ENCODE results near the gene CLCN6. TPM values are rescaled to one million over a fixed set of nuclear protein-coding genes. Genes with fewer than 3 reads are reported as not detected.

Gene CLCN6
- total and polyA plus RNA-seq, 2 of the 13 experiments (the other 11 are each of a cell fraction or from before 2014, with no cell fraction given) = 14.9 to 19.3 TPM

DNA sequence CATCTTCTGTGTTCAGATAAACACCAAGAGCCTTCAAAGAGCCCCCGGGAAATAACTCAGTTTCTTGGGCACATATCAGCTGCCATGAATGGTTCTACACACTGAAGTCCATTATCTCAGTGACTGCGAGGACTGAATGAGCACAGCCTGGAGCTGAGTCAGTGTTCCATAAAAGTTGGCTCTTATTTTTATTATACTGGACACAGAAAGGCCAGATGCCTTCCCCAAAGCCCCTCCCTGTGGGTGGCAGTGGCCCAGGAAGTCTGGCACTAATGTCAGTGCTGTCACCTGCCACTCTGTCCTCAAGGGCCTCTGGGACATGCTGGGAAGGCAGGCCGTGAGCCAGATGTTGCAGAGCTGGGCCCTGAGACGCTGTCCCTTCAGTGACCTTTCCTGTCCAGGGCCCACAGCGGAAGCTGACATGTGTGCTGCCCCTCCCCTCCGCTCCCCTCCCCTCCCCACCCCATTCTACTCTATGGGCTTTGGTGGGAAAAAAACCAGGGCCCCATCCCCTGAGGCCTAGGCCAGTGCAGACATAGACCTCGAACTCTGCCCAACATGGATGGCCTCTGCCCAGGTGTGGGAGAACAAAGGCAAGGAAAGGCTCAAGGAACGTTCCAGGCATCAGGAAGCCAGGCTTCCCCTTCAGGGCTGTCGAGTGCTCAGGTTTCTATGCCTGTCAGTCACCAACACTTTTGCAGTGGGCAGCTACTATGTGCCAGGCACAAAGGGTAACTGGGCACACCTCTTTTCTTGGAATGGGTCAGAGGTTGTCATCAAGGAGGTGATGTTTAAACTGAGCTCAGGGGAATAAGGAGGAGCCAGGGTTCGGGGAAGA is 75.1 kb downstream of the CLCN6 start (continued):
- TF ChIP-seq, protein P1, sequence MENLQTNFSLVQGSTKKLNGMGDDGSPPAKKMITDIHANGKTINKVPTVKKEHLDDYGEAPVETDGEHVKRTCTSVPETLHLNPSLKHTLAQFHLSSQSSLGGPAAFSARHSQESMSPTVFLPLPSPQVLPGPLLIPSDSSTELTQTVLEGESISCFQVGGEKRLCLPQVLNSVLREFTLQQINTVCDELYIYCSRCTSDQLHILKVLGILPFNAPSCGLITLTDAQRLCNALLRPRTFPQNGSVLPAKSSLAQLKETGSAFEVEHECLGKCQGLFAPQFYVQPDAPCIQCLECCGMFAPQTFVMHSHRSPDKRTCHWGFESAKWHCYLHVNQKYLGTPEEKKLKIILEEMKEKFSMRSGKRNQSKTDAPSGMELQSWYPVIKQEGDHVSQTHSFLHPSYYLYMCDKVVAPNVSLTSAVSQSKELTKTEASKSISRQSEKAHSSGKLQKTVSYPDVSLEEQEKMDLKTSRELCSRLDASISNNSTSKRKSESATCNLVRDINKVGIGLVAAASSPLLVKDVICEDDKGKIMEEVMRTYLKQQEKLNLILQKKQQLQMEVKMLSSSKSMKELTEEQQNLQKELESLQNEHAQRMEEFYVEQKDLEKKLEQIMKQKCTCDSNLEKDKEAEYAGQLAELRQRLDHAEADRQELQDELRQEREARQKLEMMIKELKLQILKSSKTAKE (CRISPR knock-in tag; IDR thresholded peaks at IDR 0.05; ENCODE audit: borderline replicate concordance) = 0 out of 2 replicates have a peak, but pooled peaks have one; percentile 41
- TF ChIP-seq NR2F6 (IDR thresholded peaks at IDR 0.05) = no peak
- peak; percentile 59; the same call in 1 of the 2 replicates for TF ChIP-seq NR2F6 (CRISPR knock-in tag; IDR thresholded peaks at IDR 0.05)
- no peak for TF ChIP-seq ADNP (CRISPR knock-in tag; IDR thresholded peaks at IDR 0.05)
- 0 out of 2 replicates have a peak, but pooled peaks have one; percentile 22 for TF ChIP-seq MEF2D (CRISPR knock-in tag; IDR thresholded peaks at IDR 0.05)
- peak; percentile 39; the same call in 1 of the 2 replicates for TF ChIP-seq GABPB1 (CRISPR knock-in tag; IDR thresholded peaks at IDR 0.05)

DNA sequence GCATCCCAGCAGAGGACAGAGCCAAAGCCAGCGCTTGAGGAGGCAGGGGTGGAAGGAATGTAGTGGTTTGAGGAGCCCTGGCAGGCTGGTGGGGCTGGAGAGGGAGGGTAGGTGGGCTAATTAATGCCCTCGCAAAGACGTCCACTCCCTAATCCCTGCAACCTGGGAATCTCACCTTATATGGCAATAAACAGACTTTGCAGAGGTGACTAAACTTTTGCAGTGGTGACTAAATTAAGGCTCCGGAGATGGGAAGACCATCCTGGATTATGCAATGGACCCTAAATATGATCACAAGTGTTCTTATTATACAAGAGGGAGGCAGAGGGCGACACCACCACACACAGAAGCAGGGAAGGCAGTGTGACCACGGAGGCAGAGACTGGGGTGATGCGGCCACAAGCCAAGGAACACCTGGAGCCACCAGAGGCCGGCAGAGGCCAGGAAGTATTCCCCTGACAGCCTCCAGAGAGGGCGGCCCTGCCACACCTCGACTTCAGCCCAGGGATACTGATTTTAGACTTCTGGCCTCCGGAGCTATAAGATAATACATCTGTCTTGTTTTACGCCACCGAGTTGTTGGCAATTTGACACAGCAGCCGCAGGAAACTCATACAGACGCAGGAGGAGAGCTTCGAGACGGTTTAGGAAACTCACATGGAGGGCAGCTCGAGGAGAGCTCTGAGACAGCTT is 75.9 kb downstream of the CLCN6 start:
- intact Hi-C loops (cut with micrococcal nuclease; ENCODE audit: unreplicated experiment) (no loop called here), in situ Hi-C loops (cut with HindIII; ENCODE audit: extremely low pct_ligation_motif_present, low pct_unique_long_range_greater_than_20kb) (no loop called here)
- Histone ChIP-seq H3K27me3 (ENCODE audit: control insufficient read depth in 1 of 2, insufficient read depth in 2 of 2, low read length in 2 of 2) (peaks cover 4 to 31% of the 10 kb centered on the region in 2 experiments; a peak in 3 of 5 replicates), H3K27ac (ENCODE audit: extremely low read length, insufficient read depth, low read length) (no peak overlapping the region), H4K20me1 (ENCODE audit: insufficient read depth, low read length) (no peaks in the 10 kb centered on the region), H3K4me3 (replicated peaks in 1 of 3; ENCODE audit: insufficient read depth in 1 of 3, low read depth in 2 of 3, low read length in 3 of 3) (no peak overlapping the region), H3K79me2 (ENCODE audit: insufficient read depth, low read length) (no peaks in the 10 kb centered on the region), H3K9ac (ENCODE audit: insufficient read depth, low read depth, low read length) (no peak overlapping the region), H3K4me1 (ENCODE audit: insufficient read depth, low read length) (peaks cover 63% of the 10 kb centered on the region), H3K36me3 (replicated peaks in 1 of 2; ENCODE audit: control insufficient read depth in 1 of 2, insufficient read depth in 2 of 2, low read length in 2 of 2) (no peaks in the 10 kb centered on the region), H2AFZ (ENCODE audit: low read length) (no peak overlapping the region), H3K4me2 (ENCODE audit: low read depth, low read length) (peak overlapping the region; percentile 62; the same call in 1 of the 2 replicates), H3K9me3 (ENCODE audit: low read length) (no peaks in the 10 kb centered on the region)
- ChIA-PET POLR2A (interaction anchor here (1.1 kb wide), 1 partner anchor 27 kb away, joined by 5 read pairs; no protein-coding TSS in a partner anchor), CTCF (ENCODE audit: low intra/inter-chr PET ratio, low total read pairs) (no interaction called here)
- FAIRE-seq = no peak
- no TSS peak for BruUV-seq (replicated peaks)
- WGBS (ENCODE audit: low lambda C conversion rate) = 56% methylated on average over 18 of the region's 18 CpGs
- no peak for TF ChIP-seq ZKSCAN5 (CRISPR knock-in tag; IDR thresholded peaks at IDR 0.05)
- TF ChIP-seq RXRB (CRISPR knock-in tag; IDR thresholded peaks at IDR 0.05; ENCODE audit: borderline replicate concordance) = no peak
- TF ChIP-seq, protein P2, sequence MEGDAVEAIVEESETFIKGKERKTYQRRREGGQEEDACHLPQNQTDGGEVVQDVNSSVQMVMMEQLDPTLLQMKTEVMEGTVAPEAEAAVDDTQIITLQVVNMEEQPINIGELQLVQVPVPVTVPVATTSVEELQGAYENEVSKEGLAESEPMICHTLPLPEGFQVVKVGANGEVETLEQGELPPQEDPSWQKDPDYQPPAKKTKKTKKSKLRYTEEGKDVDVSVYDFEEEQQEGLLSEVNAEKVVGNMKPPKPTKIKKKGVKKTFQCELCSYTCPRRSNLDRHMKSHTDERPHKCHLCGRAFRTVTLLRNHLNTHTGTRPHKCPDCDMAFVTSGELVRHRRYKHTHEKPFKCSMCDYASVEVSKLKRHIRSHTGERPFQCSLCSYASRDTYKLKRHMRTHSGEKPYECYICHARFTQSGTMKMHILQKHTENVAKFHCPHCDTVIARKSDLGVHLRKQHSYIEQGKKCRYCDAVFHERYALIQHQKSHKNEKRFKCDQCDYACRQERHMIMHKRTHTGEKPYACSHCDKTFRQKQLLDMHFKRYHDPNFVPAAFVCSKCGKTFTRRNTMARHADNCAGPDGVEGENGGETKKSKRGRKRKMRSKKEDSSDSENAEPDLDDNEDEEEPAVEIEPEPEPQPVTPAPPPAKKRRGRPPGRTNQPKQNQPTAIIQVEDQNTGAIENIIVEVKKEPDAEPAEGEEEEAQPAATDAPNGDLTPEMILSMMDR (CRISPR knock-in tag; IDR thresholded peaks at IDR 0.05) = peak; percentile 45
- peak; percentile 38 for TF ChIP-seq STAG1 (CRISPR knock-in tag; IDR thresholded peaks at IDR 0.05)
- TF ChIP-seq ZNF30 (CRISPR knock-in tag; IDR thresholded peaks at IDR 0.05) = no peak
- TF ChIP-seq SOX6 (IDR thresholded peaks at IDR 0.05) = no peak
- TF ChIP-seq SOX6 (CRISPR knock-in tag; IDR thresholded peaks at IDR 0.05) = no peak
- TF ChIP-seq MBD4 (IDR thresholded peaks at IDR 0.05; ENCODE audit: borderline replicate concordance, low read length) = no peak
- TF ChIP-seq ZNF792 (CRISPR knock-in tag; IDR thresholded peaks at IDR 0.05) = no peak
- no peak for TF ChIP-seq TCF12 (IDR thresholded peaks at IDR 0.05)
- TF ChIP-seq TCF12 (CRISPR knock-in tag; IDR thresholded peaks at IDR 0.05) = no peak
- no peak for TF ChIP-seq NFE2L2 (IDR thresholded peaks at IDR 0.05; ENCODE audit: low read length)
- no peak for TF ChIP-seq KLF16 (CRISPR knock-in tag; IDR thresholded peaks at IDR 0.05)
- TF ChIP-seq ZFP90 (CRISPR knock-in tag; IDR thresholded peaks at IDR 0.05; ENCODE audit: borderline replicate concordance) = no peak
- DNase-seq (ENCODE audit: low spot score) = no peak
- ATAC-seq = no peak

All from HepG2 (cell line).